Body of pancreas (tissue), 4 donors: ENCODE measurements around the gene PCGF3.
"Not testable (repeated sequence)": the region's sequence is repeated elsewhere in the genome, so short reads cannot be mapped to it uniquely, and the experiment has no call there.

Experiments
- POLR2A ChIP-seq, 3 donors: fragments of 450-650 bp; IDR thresholded peaks; one replicate each; pipeline ENCODE4 v1.6.1; 2016; ENCODE audit warnings: antibody characterized with exemption in 3 of 3, mild to moderate bottlenecking in 2 of 3
- TF ChIP-seq, protein P1 (sequence below), 7 experiments: fragments of 450-650 bp in 4 of 7; fragments of 200-600 bp in 3 of 7; sonication (generic) in 3 of 7; IDR thresholded peaks; one replicate each; pipeline ENCODE4 v1.5.1; 2016 to 2019; ENCODE audit warnings: antibody characterized with exemption in 7 of 7

DNA sequence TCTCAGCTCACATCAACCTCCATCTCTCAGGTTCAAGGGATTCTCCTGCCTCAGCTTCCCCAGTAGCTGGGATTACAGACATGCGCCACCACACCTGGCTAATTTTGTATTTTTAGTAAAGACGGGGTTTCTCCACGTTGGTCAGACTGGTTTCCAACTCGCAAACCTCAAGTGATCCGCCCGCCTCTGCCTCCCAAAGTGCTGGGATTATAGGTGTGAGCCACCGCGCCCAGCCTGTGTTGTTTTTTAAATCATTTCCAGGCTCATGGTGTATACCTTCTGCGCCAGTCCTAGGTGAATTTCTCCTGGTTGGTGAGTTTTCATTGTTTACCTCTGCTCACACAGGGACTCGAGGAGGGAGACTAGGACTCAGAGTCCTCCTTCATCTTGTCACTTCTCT is 74.6 kb downstream of the PCGF3 start:
- TF ChIP-seq, protein P1, sequence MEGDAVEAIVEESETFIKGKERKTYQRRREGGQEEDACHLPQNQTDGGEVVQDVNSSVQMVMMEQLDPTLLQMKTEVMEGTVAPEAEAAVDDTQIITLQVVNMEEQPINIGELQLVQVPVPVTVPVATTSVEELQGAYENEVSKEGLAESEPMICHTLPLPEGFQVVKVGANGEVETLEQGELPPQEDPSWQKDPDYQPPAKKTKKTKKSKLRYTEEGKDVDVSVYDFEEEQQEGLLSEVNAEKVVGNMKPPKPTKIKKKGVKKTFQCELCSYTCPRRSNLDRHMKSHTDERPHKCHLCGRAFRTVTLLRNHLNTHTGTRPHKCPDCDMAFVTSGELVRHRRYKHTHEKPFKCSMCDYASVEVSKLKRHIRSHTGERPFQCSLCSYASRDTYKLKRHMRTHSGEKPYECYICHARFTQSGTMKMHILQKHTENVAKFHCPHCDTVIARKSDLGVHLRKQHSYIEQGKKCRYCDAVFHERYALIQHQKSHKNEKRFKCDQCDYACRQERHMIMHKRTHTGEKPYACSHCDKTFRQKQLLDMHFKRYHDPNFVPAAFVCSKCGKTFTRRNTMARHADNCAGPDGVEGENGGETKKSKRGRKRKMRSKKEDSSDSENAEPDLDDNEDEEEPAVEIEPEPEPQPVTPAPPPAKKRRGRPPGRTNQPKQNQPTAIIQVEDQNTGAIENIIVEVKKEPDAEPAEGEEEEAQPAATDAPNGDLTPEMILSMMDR (IDR thresholded peaks at IDR 0.05) = not testable (repeated sequence)
- TF ChIP-seq POLR2A (IDR thresholded peaks at IDR 0.05) = not testable (repeated sequence)
